Stimulated activated CD8-positive, alpha-beta memory T cell treated with anti-CD3 and anti-CD28 coated beads, Interleukin-15, amount 100 ng/mL, for 4 hours (primary cell): Measurements from ENCODE around the gene SMIM41.
A peak's percentile ranks its signal among the peaks of the same experiment; 100 is the strongest.

Experiments used
- DNase-seq, 2 donors: peaks; one replicate each; pipeline ENCODE4 v3.0.0-alpha.2; 2020; ENCODE audit warnings: low read depth in 2 of 2

SMIM41 gene

GRCh38 chr12:52147367-52147963 is 68.0 kb downstream of the SMIM41 start:
- DNase-seq, result no peak

DNA sequence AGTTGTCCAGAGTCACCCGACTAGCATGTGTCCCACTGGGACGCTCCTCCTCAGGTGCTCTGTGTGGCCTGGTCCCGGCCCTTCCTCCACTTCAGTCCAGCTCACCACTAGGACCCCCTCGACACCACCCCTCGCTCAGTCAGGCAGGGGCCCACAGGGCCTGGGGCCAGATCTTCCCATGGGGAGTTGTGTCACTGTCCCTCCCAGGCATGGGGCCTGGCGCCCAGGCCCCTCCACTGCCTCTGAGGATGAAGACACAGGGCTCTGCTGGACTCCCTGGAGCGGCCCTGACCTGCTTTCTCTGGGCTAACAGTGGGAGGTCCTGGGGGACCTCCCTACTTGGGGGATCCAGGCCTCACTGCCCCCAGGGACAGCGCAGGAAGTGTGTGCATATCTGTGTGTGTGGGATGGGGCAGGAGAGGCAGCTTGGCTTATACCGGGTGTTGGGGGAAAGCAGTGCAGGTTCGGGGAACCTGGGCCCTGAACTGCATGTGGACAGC is 68.5 kb downstream of the SMIM41 start:
- DNase-seq, result no peak

- no peak for DNase-seq
Measured at GRCh38 chr12:52148464-52149181, 69.1 kb downstream of the SMIM41 start.

DNA sequence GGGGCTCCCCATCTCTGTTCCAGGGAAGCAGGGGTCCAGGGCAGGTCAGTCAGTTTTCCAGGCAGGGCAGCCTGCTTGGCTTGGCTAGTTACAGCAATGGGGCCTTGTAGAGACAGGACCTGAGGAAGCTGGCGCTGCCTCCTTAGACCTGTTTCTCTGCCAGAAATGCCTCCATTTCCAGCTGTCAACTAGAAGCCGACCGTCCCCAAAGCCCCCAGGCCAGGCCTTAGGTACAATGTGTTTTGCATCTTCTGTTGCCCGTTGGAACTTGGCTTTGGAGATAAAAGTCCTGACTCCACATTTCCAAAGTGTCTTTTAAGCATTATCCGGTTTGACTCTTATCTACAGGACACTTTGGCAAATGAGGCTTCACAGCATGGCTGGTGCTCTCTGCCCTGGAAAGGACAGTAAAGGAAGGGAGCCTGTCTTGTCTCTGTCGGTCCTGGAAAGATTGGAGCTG is 69.7 kb downstream of the SMIM41 start:
- DNase-seq, result no peak

- DNase-seq, result no peak
Measured at GRCh38 chr12:52149651-52150241, 70.2 kb downstream of the SMIM41 start.

DNA sequence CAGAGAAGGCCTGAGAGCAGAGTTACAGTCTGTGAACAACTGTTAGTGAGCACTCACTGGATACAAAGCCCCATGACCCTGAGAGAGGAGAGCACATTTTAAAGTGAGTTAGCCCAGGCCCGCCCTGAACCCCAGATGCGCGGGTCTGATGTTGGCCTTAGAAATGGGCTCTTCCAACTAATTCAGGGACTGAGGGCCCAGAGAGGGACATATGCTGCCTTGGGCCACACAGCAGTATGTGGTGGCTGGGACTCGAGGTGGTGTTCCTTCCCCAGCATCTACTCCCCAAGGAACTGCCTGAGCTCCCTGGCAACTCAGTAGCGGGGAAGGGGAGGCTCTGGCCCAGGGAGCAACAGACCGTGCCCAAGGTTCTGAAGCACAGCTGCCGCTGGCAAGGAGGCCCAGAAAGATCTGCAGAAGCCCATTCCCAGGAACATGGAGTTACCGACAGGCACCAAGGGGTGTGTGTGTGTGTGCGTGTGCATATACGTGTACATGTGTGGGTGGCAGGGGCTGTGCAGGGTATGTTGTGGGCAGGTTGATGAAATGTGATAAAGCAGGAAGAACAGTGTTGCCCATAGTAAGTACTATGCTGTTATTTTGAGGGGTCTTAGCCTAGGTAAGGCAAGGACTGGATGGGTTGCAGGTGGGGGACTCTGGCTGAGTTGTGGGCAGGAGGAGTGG is 71.8 kb downstream of the SMIM41 start:
- no peak for DNase-seq

DNA sequence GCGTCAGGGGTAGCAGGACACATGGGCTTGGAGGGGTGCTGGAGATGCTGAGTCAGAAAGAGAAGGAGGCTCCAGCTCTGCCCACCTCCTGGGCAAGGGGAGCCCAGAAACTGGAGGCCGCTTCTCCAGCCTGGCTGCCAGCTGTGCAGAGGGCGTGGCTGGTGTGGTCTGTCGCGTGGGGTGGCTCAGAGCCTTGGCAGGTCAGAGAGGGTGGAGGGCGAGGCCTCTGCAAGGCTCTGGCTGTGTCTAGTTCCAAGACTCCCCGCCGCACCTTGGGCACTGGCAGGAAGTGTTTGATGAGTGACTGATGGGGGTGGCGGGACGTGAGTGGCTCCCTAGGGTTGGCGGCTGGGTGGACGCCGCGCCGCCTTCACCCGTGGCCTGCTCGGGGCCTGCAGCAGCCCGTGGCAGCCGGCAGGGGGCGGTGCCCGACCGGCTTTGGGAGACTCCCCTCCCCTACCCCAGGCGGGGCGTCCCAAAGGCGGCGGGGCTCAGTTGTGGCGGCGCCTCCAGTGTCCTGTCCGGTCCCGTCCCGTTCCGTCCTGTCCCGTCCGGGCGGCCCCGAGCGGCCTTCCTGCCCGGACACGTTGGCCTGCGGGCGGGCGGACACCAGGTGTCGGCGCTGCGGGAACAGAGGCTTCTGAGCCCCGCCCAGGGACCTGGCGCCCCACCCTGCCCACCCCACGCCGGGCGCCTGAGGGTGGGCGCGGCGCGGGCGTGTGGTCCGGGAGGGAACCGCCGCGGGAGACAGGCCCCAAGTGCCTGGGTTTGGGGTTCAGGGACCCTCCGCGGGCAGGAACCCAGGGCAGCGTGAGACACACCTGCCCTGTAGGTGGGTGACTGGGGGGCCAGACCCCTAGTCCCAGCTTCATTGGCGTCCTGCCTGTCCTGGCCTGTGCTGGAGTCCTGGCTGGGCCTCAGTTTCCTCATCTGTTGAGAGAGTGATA is 72.6 kb downstream of the SMIM41 start:
- peak; percentile 22 to 32 for DNase-seq

DNA sequence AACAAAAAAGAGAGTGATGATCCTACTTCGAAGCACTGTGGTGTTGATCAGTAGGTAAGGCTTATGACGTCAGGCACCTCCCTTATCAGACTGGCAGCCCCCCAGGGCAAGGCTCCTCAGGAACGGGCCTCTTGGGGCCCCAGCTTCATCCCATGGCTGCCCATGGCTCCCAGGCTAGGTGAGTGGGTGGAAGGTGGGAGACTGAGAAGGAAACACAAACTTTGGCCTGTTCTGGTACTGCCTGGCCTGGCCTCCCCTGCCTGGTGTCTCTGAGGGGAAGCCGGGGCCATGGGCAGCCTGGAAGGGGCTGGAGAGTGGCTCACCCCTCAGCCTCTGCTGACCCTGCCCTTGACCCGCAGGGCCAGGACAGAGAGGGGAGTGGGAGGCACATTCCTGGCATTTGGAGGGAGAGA is 73.4 kb downstream of the SMIM41 start:
- DNase-seq, result no peak

DNA sequence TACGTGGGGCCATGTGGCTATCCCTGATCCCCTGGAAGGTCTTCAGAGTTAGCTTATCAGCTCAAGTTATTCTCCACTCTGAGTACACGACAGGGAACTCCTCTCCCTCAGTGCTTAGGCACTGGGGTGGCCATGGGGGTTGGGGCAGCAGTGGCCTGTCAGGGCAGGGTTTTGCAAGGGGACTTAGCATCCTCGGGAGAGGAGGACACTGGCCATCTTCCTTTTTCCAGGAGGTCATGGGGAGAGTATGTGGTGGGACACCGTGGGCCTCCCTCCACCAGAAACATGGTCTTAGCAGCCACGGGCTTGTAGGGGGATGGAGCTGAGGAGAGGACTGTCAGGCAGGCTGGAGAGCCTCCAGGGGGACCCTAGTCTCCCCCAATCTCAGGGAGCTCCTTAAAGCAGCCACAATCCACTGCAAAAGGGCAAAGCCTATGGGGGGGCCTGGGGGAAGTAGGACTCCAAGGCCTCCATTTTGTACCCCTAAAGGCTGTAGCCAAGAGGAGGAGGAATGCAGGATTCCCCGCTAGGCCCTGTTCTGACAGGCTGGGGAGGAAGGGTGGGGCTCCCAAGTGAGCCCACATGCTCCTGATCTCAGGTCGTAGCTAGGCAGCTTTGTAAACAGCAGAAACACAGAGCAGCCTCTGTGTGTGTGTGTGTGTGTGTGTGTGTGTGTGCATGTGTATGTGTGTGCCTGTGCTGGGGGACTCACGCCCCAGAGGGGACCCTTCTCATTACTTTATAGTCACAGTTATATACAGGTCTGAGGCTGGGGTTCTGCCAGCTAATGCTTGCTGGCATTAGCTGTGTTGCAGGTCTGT is 75.8 kb downstream of the SMIM41 start:
- no peak for DNase-seq

DNA sequence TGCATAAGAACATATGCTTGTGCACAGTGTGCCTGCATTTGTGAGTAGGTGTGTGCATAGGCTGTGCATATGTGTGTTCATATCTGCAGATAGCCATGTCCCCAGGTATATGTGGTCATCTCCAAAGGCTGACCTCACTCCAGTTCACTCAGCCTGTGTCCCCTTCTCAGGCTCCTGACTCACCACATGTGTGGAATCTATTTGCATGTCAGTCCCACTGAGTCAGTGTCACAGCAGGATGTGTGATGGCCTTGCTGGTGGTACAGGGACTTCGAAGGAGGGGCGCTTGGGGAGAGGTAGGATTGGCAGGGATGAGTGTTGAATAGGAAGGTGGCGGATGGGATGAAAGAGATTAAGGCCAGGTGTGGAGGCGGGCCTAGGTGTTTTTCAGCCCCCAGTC is 76.8 kb downstream of the SMIM41 start:
- no peak for DNase-seq

DNA sequence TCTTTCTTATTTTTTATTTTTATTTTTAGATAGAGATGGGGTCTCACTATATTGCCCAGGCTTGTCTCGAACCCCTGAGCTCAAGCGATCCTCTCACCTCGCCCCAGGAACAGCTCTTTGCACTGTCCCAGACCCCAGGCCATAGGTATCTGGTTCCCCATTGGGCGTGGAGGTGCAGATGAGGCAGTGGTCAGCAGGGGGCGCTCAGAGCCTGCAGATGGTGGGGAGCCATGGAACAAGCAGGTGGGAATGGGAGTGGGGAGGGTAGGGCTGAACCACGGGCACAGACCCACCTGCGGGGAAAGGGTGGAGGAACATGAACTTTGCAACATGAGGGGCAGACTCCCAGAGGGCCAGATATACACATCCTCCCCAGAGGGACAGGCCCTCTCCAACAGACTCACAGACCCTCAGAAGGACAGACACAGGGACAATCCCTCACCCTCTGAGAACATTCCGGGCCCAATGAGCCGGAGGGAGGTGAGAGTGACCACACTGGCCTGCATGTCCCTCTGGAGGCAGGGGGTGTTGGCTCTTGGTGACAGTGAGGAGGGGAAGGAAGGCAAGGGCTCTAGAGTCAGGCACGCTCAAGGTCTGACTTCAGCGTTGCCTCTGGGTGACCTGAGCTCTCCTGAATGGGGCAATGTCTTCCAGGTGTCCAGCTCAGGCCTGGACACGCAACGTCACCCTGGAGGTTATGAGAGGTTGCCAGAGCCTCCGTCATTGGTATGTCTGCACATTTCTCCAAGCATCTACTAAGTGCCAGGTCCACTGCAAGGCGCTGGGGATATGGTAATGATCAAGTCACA is 77.5 kb downstream of the SMIM41 start:
- peak in 1 of 2 donors; percentile 38 for DNase-seq

- no peak for DNase-seq
Measured at GRCh38 chr12:52157566-52158150, 78.2 kb downstream of the SMIM41 start.
